Activated T-cell treated with anti-CD3 and anti-CD28 coated beads, Interleukin-2, amount 50 U/mL, for 1 hour (primary cell): ENCODE measurements around the gene PURA.

Experiments
- DNase-seq: peaks from one replicate; pipeline ENCODE4 v3.0.0-alpha.2; 2020

PURA gene

GRCh38 chr5:140165101-140165922, 51.4 kb downstream of the PURA start:
- no peak for DNase-seq

- DNase-seq: no peak
Measured at GRCh38 chr5:140165923-140166270, 52.0 kb downstream of the PURA start.

GRCh38 chr5:140166911-140167310, 53.0 kb downstream of the PURA start:
- DNase-seq: no peak

- DNase-seq: no peak
Measured at GRCh38 chr5:140168371-140168770, 54.5 kb downstream of the PURA start.

- no peak for DNase-seq
Measured at GRCh38 chr5:140169410-140169809, 55.5 kb downstream of the PURA start.

GRCh38 chr5:140172483-140172882, 58.6 kb downstream of the PURA start:
- DNase-seq: no peak

- DNase-seq: no peak
Measured at GRCh38 chr5:140174014-140174413, 60.1 kb downstream of the PURA start.

GRCh38 chr5:140174465-140175366, 60.8 kb downstream of the PURA start, which contains the start of gene CYSTM1:
Gene CYSTM1, plus strand, starts transcription at chr5:140175188. Its CDS starts 19,278 bp downstream, at chr5:140194466.
- peak; percentile 98 for DNase-seq
